HG03520 (cell line): ENCODE results near the gene GP1BB.

Experiments
- ATAC-seq: cut with Tn5 transposase; IDR thresholded peaks from one replicate; pipeline ENCODE4 v1.9.1; 2021; ENCODE audit warnings: mild to moderate bottlenecking, moderate library complexity; ENCODE audit not compliant: unreplicated experiment

GP1BB gene

DNA sequence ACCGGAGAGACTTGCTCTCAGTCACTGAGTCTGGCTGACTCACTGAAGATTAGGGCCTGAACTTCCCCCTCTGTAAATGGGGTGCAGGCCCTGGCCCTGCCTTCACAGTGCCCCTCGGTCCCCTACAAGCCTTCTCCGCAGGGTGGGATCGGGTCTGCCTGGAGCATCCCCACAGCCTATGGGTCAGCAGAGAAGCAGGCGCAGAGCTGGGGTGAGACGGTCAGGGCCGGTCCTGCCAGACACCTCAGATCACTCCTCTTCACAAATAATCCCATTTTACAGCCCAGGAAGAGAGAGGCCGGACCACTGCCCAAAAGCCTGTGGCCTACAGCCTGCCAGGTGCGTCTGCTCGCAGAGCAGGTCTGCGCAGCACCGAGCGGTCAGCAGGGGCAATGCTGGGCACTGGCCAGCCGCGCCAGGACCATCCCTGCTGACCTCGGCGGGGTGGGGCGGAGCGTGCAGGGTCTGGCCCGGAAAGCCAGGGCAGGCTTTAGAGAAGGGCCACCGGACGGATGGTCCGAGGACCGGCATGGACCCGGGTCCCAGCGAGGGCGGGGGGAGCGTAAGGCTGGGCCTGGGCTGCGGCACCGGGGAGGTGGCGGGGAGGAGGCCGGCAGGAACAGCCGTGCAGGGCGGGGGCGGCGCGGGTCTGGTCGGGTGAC is 9.6 kb upstream of the GP1BB start:
- ATAC-seq = no peak

DNA sequence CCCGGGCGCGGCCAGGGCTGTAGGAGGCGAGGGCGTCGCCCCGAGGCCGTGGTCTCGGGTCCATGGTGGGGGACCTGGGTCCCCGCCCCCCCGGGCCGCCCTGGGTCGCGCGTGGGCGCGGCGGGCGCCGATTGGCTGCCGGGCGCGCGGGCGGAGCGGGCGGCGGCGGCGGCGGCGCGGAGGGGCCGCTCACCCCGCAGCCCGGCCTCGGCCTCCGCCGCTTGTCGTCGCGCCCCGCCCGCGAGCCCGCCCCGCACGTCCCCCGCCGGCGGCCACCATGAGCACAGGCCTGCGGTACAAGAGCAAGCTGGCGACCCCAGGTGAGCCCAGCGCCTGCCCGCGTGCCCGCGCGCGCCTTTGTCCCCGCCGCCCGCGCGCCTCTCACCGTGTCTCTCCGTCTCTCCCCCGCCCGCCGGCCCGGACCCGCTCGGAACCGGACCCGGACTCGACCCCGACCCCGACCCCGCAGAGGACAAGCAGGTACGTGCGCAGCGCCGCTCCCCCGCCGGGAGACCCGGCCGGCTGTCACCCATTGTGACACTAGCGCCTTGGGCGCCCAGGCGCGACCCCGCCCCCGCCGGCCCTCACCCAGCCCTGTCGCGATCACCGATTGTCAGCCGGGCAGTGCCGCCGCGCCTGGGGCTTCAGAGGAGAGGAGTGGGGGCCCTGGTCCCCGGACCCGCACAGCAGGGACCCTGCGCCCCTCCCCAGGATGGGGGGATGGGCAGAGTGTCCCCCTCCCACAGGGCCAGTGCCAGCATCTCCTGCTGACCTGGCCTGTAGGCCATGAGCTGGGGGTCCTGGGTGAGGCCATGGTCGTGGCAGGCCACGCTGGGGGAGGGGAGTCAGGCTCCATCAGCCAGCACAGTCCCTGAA is 8.8 kb upstream of the GP1BB start, which contains the start of gene SEPTIN5:
TSS of gene SEPTIN5 (plus strand) at position 192 of the 876 bp plus-strand sequence. CDS start at position 278, 86 bp downstream.
- ATAC-seq = no peak

DNA sequence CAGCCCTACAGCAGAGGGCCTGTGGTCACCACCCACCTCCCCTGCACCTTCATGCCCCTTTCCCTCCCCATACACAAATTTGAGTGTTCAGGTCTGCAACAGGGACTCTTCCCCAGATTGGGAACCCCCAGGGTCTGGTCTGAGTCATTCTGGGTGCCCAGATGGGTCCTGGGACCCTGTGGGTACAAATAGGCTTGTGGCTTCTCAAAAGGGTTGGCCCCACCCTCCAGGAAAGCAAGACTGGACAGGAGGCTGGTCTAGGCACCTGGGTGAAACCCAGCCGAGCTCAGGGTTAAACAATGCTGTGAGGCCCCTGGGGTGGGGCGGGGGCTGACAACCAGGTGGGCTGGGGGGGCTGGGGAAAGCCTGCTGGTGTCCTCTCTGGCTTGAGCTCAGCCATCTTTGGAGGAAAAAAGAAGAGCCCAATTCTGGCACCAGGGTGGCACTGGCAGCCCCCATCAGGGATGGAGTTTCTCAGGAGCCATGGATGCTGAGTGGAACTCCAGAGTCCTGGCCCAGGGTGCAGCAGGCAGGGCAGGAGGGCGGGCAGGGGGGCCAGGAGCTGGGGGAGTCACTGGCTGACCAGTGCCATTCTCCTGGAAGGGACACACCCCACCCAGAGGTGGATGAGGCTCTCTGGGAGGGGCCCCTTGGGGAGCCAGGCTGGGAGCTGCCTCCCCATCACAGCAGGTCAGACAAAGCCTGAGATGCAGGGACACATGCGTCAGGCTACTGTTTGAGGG is 8.0 kb upstream of the GP1BB start:
- no peak for ATAC-seq

DNA sequence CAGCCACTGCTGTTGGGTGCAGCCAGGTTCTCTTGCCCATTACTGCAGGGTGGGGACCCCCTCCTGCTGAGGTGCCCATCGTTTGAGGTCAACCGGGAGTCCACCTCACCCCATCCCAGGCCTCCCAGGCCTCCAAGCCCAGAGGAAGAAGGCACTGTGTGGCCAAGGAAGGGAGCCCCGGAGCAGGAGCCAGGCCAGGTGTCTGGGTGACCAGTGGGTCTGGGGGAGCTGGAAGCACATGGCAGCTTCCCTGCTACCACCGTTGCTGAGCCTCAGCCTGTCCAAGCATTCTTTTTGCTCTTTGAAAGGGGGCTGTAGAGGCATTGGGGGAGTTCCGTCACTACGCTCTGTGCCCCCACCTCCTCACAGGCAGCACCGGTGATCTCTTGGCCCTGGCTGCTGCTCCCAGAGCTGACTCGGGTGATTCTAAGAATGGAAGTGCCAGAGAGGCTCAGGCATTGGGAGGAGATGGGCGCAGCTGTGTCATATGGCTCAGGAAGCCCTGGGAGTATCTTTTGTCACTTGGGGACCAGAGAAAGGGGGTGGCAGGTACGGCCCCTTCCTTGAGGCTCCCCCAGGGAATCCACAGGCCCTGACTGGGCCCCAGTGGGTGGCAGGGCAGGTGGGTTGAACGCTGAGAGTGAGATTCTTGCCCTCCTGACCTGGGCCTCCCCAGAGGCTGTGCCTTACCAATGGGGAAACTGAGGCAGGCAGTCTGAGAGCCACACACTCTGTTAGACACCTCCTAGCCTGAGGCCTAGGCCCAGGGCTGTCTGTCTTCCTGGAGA is 7.1 kb upstream of the GP1BB start:
- no peak for ATAC-seq

DNA sequence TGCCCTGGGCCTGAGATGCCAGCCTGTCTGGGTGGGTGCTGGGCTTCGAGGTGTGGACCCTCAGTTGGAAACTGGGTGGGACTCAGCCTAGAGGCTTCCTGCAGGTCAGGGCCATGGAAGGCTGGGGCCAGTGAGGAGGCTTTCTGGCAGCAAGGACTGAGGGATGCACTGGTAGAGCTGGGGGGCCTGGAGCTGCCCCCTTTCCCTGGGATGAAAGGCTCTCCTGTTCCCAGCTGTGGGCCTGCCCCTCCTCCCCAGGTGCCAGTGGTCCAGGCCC is 6.6 kb upstream of the GP1BB start:
- no peak for ATAC-seq

DNA sequence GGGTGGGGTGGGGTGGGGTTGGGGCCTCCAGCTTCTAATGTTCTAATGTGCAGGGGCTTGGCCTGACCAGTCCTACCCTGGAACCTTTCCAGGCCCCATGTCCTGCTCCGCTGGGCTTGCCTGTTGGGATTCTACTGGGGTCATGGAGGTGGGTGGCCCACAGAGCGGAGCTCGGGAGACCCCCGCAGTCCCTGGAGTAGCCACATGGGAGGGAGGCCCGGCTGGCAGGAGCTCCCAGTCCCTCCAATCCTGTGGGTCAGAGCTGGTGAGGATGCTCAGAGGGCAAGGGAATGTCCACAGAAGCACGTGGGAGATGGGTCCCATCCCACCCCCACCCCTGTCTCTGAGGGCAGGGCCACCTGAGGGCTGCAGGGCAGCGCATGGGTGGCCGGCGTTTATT is 6.2 kb upstream of the GP1BB start:
- ATAC-seq = no peak

DNA sequence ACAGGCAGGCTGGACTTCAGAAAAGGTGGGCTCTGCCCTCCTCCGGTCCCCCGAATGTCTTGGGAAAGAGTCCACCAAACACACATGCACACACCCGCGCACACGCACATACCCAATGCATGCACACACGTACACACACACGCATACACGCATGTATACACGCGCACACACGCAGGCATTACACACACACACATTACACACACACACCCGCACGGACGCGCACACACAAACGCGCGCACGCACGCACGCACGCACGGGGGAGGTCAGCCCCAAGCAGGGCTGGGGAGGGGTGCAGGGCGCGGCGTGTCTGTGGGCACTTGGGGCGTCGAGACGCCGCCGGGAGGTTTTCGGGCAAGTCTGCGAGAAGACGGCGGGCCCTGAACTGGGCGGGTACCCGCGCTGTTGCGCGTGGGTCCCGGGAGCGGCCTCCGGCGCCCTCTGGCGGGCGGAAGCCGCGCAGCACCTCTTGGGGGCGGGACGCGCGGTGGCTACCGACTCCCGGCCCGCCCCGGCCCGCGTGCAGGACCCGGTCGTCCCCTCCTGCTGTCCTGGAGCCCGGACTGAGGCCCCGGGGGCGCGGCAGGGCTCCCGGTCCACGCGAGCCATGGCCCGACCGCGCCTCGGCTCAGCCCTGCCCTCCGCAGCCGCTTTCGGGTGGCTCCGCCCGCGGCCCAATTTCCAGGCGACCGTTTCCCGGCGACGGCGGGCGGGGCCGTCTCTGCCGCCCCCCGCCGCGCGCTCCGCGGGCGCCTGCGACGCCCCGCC is 5.5 kb upstream of the GP1BB start:
- ATAC-seq = no peak

DNA sequence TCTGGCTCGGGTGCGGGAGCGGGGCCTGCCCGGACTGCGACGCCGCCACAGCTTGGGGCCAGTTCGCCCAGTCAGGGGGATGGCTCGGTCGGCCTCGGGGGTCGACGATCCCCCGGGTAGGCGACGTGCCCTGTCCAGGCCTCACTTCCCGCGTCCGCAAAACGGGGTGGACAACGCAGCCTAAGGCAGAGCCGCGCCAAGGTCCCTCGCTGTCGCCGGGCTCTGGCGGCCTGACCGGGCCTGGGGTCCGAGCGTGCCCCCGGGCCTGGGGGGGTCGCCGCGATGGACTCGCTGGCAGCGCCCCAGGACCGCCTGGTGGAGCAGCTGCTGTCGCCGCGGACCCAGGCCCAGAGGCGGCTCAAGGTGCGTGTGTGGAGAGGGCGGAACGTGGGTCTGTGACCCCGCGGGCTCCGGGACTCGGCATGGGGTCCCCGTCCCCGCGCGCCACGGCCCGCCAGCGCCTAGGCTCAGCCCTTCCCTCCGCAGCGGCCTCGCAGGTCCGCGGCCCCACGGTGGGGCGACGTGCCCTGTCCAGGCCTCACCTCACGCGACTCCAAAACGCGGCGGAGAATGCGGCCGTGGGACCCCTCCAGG is 4.8 kb upstream of the GP1BB start:
- ATAC-seq = no peak

DNA sequence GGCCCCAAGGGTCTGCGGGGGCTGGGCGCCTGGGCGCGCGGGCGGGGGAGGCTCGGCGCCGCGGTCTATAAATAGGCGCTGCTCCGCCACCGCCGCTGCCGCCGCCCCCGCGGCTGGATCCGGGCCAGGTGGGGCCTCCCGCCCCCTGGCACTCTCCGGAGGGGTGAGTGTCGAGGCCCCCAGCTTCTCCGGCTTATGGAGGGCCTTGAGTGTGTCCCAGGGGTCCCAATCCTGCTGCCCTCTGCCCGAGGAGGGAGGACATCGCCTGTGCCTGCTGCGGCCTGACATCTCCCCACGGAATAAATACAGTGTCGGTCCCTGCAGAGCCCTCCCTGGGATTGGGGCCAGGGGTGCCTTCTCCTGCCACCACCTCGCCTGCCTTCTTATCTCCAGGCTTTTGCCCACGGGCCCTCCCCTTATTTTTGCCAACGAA is 4.3 kb upstream of the GP1BB start:
- no peak for ATAC-seq

DNA sequence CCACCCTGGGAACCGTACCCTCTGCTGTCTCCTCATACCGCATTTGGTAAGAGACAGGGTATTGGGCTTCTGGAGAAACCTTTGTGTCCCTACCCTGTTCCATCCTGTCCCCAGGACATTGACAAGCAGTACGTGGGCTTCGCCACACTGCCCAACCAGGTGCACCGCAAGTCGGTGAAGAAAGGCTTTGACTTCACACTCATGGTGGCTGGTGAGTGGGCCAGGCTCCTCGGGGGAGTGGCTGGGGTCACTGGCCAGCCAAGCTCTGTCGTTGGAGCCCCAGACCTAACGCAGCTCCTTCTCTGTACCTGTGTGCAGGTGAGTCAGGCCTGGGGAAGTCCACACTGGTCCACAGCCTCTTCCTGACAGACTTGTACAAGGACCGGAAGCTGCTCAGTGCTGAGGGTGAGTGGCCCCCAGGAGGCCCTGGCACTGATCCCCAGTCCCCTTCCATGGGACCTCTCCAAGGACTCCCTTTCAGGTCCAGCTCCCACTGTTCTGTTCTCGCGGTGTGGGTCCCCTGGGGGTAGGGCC is 3.8 kb upstream of the GP1BB start:
- no peak for ATAC-seq

DNA sequence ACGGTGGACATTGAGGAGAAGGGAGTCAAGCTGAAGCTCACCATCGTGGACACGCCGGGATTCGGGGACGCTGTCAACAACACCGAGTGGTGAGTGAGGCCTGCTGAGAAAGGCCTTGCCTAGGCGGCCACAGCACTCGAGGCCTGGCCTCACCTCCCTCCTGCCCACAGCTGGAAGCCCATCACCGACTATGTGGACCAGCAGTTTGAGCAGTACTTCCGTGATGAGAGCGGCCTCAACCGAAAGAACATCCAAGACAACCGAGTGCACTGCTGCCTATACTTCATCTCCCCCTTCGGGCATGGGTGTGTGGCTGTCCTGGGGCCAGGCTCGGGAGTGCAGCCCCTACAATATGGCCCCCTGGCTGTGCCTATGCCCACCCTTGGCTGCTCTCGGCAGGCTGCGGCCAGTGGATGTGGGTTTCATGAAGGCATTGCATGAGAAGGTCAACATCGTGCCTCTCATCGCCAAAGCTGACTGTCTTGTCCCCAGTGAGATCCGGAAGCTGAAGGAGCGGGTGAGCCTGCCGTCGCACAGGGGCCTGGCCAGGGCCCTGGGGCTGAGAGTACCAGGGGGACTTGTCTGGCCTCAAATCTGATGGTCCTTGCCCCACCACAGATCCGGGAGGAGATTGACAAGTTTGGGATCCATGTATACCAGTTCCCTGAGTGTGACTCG is 3.0 kb upstream of the GP1BB start:
- no peak for ATAC-seq

DNA sequence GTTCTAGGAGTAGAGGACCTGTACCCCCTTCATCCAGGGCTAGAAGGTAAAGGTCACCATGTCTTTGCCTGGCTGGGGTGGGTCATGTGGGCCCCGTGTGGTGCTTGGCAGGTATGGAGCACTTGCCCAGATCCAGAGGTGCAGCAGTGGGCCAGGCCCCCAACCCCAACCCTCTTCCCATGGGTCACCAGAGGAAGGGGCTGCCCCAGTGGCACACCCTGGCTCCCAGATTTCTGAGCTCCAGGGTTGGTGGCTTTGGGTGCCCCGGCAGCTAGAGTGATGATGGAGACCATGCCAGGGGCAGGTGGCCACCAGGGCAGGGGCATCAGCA is 2.4 kb upstream of the GP1BB start:
- no peak for ATAC-seq

DNA sequence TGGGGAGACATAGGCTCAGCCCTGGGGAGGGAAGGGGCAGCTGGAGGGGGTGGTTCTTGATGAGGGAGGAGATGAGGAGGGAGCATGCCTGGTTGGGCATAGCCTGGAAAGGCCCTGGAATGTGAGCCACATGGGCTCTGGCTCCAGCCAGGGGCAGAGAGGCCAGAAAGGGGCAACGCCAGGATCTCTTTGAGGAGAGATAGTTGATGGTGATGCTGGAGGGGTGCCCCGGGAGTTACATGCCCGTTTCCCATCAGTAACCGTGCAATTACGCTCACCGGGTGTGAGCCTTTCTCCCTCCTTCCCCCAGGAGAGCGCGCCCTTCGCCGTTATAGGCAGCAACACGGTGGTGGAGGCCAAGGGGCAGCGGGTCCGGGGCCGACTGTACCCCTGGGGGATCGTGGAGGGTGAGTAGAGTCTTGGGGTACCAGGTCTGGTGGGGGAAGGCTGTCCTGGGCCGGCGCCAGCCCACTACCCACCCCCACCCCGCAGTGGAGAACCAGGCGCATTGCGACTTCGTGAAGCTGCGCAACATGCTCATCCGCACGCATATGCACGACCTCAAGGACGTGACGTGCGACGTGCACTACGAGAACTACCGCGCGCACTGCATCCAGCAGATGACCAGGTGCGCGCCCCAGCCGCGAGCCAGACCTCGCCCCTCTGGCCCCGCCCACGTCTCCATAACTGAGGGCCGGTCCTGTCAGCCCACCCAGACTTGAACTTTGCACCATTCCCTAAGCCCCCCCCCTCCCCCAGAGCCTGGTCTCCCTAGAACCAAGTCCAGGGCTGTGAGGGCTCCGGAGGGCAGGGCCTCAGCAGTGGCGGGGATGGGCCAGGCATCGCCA is 1.8 kb upstream of the GP1BB start:
- no peak for ATAC-seq

DNA sequence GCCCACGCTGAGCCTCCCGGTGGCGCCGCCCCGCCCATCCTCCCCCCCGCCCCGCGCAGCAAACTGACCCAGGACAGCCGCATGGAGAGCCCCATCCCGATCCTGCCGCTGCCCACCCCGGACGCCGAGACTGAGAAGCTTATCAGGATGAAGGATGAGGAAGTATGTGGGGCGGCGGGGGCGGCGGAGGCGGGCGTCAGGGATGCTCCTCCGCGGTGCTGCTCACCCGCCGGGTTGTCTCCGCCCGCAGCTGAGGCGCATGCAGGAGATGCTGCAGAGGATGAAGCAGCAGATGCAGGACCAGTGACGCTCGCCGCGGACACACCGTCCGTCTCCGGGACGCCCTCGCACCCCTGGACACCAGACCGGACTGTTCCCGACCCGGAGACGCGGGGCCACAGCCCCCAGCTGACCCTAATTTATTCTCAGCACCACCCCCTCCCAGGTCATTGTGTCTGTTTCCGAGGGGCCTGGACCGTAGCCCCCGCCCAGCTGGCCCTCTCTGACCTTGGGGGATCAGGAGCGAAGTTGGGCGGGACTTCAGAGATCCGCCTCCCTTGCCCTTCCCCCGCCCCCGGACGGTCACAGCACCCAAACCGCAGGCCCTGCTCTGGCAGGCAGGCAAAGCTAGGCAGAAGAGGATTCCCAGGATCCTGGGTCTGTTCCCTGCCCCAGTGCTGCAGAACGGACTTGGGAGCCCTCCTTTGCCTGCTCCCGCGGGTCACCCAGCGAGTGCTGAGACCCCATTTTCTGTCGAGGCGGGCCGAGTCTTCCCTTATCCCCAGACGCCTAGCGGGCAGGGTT is 959 bp upstream of the GP1BB start:
- ATAC-seq = no peak

DNA sequence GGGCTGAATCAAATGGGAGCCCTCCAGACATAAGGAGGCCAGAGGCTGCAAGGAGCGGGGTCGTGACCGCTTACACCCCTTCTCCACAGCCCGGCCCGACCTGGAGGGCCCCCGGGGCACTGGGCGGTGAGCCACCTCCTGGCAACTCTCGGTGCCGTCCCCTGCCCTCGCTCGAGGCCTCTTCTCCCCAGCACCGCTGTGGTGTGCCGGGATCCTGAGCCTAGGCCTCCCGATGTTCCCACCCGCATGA is 432 bp upstream of the GP1BB start:
- no peak for ATAC-seq

DNA sequence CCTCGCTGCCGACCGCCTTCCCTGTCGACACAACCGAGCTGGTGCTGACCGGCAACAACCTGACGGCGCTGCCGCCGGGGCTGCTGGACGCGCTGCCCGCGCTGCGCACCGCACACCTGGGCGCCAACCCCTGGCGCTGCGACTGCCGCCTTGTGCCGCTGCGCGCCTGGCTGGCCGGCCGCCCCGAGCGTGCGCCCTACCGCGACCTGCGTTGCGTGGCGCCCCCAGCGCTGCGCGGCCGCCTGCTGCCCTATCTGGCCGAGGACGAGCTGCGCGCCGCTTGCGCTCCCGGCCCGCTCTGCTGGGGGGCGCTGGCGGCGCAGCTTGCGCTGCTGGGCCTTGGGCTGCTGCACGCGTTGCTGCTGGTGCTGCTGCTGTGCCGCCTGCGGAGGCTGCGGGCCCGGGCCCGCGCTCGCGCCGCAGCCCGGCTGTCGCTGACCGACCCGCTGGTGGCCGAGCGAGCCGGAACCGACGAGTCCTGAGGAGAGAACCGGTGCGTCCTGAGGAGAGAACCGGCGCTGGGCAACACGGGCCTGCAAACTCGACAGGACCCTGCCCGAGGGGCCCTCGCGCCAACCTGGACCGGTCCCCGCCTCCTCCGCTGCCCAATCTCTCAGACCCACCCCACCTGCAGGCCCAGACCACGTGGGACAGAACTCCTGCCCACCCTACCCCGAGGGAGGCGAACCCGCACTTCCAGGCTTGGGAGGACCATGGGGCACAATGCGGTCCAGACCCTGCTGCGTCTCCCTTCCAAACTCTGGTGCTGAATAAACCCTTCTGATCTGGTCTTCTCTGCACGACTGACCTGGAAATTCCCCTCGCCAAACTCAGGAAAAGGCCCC is 866 bp downstream of the GP1BB start:
- no peak for ATAC-seq
